HG03025 (cell line): ENCODE data around the gene MRM3.
"Not testable (repeated sequence)": the region's sequence is repeated elsewhere in the genome, so short reads cannot be mapped to it uniquely, and the experiment has no call there.

Experiments
- ATAC-seq: cut with Tn5 transposase; IDR thresholded peaks from one replicate; pipeline ENCODE4 v1.9.1; 2021; ENCODE audit warnings: mild to moderate bottlenecking, moderate library complexity; ENCODE audit not compliant: unreplicated experiment, low FRiP score

Gene MRM3

DNA sequence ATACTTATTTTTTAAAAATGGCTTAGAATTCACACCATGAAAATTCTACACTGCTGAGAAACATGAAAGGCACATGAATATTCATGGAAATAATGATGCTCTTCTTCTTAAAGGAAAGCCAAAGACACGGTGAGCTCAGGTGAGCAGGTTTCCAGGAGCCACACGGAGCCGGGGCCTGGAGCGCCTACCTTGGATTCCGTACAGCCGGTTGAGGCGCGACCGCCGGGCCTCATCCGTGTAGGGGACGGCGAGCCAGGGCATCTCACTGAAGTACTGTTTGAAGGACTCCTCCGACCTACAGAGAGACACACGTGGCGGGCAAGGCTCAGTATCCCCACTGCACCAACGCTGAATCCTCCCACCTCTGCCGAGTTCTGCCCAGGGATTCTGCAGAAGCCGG is 37.1 kb downstream of the MRM3 start:
- no peak for ATAC-seq

DNA sequence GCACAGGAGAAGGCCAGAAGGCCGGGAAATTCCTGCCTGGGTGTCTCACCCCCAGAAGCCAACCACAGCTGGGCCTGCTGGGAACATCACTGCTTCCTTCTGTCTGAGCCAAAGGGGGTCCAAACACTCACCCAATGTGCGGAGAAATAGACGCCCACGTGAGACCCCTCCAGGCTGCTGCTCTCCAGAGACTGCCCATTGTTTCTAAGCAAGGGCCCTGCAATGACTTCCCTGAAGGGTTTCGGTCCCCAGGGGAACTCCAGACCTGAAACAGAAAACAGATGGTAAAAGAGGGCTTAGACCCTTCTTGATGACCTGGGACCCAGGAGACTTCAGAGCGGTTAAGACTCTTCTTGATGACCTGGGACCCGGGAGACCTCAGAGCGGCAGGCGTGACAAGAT is 41.3 kb downstream of the MRM3 start:
- ATAC-seq, result no peak

DNA sequence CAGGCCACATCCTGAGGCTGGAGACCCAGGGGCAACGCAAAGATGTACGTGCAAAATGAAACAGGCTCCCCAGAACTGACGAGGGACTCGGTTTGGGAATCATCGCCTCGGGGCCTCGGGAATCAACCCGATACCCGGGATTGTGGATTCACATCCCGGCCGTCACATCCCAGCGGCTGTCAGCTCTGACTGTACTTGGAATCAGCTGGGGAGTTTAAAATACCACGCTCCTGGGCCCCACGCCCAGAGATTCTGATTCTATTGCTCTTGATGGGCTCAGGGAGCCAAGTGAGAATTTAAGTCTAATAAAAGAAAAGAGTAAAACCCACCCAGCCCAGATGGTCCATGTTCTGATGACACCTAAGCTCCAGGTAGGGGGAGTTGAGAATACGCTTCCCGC is 42.2 kb downstream of the MRM3 start:
- ATAC-seq, result no peak

DNA sequence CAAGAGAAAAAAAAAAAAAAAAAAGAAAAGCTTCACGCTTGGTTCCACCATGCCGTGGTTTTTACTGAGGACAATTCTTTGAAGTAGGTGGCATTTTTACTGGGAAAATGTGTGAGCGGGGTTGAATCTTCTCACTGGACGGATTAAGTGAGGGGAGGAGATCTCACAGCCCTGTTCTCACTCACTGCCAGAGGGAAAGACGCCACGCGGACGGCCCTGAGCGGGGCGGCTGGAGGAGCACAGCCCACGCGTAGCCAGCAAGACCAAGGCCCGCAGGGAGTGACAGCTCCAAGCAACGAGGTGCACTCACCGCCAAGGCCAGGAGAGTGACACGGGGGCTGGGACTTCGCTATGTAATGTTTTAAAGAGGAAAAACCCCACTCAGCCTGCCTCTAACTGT is 43.1 kb downstream of the MRM3 start:
- ATAC-seq, result no peak

DNA sequence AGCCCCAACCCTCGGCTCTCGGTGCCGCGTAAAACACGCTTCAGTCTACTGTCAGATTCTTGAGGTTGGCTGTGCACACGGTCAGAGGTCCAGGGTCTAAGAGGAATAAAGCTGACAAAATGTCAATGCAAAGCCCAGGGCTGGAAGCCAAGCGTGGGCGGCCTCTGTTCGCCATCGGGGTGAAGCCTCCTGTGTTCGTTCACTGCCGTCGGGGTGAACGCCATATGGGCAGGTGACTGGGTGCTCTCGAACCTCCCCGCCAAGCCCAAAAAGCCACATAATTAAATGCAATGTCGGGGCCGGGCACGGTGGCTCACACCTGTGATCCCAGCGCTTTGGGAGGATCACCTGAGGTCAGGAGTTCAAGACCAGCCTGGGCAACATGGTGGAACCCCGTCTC is 44.6 kb downstream of the MRM3 start:
- ATAC-seq, result no peak

DNA sequence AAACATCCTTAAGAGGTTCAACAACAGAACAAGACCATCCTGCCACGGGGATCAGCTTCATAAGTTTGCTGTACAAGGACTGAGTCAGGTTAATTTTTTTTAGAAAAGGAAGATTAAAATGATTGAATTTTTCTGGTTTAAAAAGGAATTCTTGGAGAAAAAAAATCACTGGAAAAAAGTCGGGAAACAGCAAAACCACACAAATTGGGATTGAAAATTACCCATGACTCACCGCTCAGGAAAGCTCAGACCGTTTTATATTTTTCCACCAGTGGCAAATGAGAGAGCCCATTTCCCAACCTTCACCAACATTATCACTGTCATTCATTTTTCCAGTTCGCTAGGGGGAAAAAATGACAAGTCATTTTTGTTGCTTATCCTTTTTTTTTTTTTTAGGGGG is 46.6 kb downstream of the MRM3 start:
- ATAC-seq, result no peak

DNA sequence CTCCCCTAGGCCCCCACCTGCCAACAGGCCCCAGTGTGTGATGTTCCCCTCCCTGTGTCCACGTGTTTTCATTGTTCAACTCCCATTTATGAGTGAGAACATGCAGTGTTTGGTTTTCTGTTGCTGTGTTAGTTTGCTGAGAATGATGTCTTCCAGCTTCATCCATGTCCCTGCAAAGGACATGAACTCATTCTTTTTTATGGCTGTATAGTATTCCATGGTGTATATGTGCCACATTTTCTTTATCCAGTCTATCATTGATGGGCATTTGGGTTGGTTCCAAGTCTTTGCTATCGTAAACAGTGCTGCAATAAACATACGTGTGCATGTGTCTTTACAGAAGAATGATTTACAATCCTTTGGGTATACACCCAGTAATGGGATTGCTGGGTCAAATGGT is 47.5 kb downstream of the MRM3 start:
- ATAC-seq, result not testable (repeated sequence)

DNA sequence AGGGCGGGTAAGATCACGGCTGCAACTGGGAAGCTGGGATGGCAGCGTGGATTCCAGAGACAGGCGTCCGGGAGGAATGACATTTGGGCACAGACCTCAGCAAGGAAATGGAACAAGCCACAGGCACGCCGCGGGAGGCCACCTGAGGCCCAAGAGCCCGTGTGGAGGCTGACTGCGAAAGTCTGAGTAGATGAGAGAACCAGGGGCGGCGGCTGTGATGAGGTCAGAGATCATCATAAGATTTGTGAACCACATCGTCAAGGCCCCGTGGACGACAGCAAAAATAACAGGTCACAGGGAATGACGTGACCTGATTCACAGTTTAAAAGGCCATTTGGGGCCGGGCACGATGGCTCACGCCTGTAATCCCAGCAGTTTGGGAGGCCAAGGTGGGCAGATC is 48.2 kb downstream of the MRM3 start:
- no peak for ATAC-seq

DNA sequence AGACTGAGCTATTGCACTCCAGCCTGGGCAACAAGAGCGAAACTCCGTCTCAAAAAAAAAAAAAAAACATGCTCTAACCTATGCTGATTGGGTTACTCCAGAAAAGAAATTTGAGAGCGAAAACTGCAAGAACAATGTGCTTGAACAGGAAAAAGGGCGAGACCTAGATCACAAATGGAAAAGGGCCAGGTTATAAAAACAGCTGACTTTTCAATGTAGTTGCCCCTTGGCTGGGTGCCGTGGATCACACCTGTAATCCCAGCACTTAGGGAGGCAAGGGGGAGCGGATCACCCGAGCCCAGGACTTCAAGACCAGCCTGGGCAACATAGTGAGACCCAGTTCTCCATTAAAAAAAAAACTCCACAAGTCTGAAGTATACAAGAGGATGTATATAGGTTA is 48.8 kb downstream of the MRM3 start:
- ATAC-seq, result no peak

DNA sequence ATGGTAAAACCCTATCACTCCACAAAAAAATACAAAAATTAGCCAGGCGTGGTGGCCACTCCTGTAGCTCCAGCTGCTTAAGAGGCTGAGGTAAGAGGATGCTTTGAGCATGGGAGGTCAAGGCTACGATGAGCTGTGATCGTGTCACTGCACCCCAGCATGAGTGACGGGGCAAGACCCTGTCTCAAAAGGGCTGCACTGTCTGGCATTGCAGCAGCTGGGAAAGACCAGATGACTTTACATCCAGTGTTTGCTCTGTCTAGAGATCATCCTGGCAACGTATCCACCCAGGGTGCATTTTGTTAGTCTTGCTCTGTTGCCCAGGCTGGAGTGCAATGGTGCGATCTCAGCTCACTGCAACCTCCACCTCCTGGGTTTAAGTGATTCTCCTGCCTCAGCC is 52.0 kb downstream of the MRM3 start:
- ATAC-seq, result no peak

DNA sequence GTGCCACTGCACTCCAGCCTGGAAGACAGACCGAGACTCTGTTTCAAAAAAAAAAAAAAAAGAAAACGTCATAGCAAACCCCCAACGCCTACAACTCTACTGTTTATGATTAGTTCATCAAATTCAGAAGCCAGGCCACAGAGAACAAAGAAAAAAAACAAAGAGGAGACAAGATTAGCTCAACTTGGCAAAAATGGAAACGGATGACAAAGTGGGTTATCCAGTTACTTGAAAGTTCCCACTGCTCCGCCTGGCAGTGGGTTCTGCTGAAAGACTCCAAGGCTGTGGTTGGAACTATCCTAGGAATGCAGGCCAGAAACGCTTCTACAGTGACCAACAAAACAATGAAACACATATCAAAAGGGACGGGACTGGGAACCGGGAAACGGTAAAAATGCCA is 53.1 kb downstream of the MRM3 start:
- no peak for ATAC-seq

DNA sequence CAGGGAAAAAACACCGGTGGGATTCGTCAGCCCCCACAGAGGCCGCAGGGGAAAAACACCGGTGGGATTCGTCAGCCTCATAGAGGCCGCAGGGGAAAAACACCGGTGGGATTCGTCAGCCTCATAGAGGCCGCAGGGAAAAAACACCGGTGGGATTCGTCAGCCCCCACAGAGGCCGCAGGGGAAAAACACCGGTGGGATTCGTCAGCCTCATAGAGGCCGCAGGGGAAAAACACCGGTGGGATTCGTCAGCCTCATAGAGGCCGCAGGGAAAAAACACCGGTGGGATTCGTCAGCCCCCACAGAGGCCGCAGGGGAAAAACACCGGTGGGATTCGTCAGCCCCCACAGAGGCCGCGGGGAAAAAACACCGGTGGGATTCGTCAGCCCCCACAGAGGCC is 53.6 kb downstream of the MRM3 start:
- not testable (repeated sequence) for ATAC-seq

DNA sequence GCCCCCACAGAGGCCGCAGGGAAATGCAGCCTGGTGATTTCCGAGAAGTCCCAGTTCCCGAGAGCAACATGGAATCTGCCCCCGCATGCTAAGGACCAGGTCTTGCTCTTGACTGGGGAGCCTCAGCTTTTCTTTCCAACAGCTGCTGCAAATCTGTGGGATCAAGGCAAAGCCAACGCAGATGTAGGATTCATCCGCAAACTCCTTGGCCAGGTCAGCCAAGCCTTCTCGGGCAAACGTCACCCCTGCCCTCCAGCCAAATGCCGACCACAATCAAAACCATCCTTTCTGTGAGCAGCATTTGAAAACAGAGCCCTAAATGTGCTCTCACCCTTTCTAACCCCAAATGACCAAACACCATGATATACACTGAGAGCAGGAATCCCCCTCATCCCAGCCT is 54.0 kb downstream of the MRM3 start:
- no peak for ATAC-seq

DNA sequence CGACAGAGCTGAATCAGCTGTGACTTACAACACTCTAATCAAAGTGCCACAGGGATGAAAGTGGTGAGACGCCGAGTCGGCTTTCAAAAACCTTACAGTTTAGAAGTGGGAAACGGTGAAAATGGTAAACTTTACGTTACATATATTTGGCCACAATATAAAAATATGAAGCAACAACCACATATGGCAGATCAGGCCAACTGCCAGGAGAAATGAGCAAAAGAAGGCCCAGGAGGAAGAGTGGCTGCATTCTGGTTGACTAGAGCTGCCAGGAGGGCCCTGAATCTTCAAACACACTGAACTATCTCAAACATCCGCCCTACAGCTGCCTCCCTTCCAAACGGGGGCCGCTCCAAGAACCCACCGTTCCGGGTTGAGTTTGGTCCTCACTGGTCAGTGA is 56.3 kb downstream of the MRM3 start:
- ATAC-seq, result no peak

DNA sequence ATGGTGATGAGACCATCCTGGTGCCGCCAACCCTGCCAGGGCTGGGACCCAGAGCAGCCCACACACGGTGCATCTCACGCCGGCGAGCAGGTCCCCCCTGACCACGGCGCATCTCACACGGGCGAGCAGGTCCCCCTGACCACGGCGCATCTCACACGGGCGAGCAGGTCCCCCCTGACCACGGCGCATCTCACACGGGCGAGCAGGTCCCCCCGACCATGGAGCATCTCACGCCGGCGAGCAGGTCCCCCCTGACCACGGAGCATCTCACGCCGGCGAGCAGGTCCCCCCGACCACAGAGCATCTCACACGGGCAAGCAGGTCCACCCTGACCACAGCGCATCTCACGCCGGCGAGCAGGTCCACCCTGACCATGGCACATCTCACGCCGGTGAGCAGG is 59.2 kb downstream of the MRM3 start:
- ATAC-seq, result no peak
